Endodermal cell (in vitro differentiated cells): Measurements from ENCODE around the gene CCDC27. TPM values are rescaled to one million over a fixed set of nuclear protein-coding genes. Genes with fewer than 3 reads are reported as not detected.

ENCODE experiments used
- DNase-seq: peaks from one replicate; pipeline ENCODE4 v3.0.0-alpha.2; 2017
- H3K27ac ChIP-seq: 2 replicates; pipeline ENCODE4 v1.5.1; 2013; ENCODE audit warnings: mild to moderate bottlenecking, low read depth, low read length, moderate library complexity
- H3K27me3 ChIP-seq: 2 replicates; pipeline ENCODE4 v1.6.1; 2013; ENCODE audit warnings: mild to moderate bottlenecking, low read length, moderate library complexity; ENCODE audit not compliant: insufficient read depth, control insufficient read depth, poor library complexity, severe bottlenecking
- H3K36me3 ChIP-seq: 2 replicates; pipeline ENCODE4 v1.7.0; 2013; ENCODE audit warnings: mild to moderate bottlenecking, low read length, moderate library complexity; ENCODE audit not compliant: control insufficient read depth, insufficient read depth
- H3K4me1 ChIP-seq: one replicate; pipeline ENCODE4 v1.7.0; 2013; ENCODE audit warnings: low read length; ENCODE audit not compliant: control insufficient read depth, insufficient read depth
- H3K4me3 ChIP-seq: 2 replicates; pipeline ENCODE4 v1.5.1; 2013; ENCODE audit warnings: mild to moderate bottlenecking, low read length, moderate library complexity
- H3K9ac ChIP-seq: 2 replicates; pipeline ENCODE4 v1.6.1; 2013; ENCODE audit warnings: mild to moderate bottlenecking, low read length, moderate library complexity; ENCODE audit not compliant: poor library complexity, severe bottlenecking; ENCODE audit errors: extremely low read depth
- H3K9me3 ChIP-seq: 2 replicates; pipeline ENCODE4 v1.6.1; 2013; ENCODE audit warnings: mild to moderate bottlenecking, low read length, moderate library complexity; ENCODE audit not compliant: control insufficient read depth
- H3K27ac Mint-ChIP-seq: 2 replicates; pipeline ENCODE4 v1.8.0; 2020; ENCODE audit warnings: mixed read lengths
- H3K27me3 Mint-ChIP-seq: 2 replicates; pipeline ENCODE4 v1.8.0; 2021; ENCODE audit warnings: mild to moderate bottlenecking, mixed read lengths; ENCODE audit not compliant: insufficient read depth
- H3K36me3 Mint-ChIP-seq: 2 replicates; pipeline ENCODE4 v1.8.0; 2020; ENCODE audit warnings: low read depth, mixed read lengths
- H3K4me1 Mint-ChIP-seq: 2 replicates; pipeline ENCODE4 v1.8.0; 2020; ENCODE audit warnings: mixed read lengths
- H3K4me3 Mint-ChIP-seq: 2 replicates; pipeline ENCODE4 v1.8.0; 2020; ENCODE audit warnings: mild to moderate bottlenecking, moderate library complexity, mixed read lengths
- H3K9me3 Mint-ChIP-seq: 2 replicates; pipeline ENCODE4 v1.8.0; 2020; ENCODE audit warnings: mild to moderate bottlenecking, mixed read lengths
- WGBS, 2 experiments: methylation state at CpG; one replicate each; pipeline versions ENCODE4 v1.1.5 to v1.1.7; 2013; ENCODE audit warnings: missing lambda C conversion rate in 2 of 2, mixed read lengths in 1 of 2; ENCODE audit not compliant: insufficient coverage in 1 of 2, insufficient read length in 1 of 2; 5-methylcytosine and 5-hydroxymethylcytosine counted together
- total RNA-seq, 2 donors: library from RNA; stranded (reverse); fragmentation: NEBNext Ultra II Directional in 1 of 2; extraction: Animal tissue kit (Norgen Biotek cat#: 25700) in 1 of 2; gene quantifications; 2 replicates in 1 of 2; 3 replicates in 1 of 2; pipeline ENCODE4 v1.2.1, GENCODE V29; 2021
- TF ChIP-seq, protein P1 (sequence below): fragments of 200-600 bp; sonication (generic); conservative IDR thresholded peaks from 2 replicates; pipeline ENCODE4 v1.5.0; 2021; ENCODE audit warnings: antibody characterized with exemption, mild to moderate bottlenecking

The CCDC27 gene
- total RNA-seq, 2 donors from 2014 or later: not detected

- Mint-ChIP-seq H3K36me3 (peaks cover 19% of the 10 kb centered on the region), H3K27ac (no peak overlapping the region), H3K9me3 (no peaks in the 10 kb centered on the region), H3K4me3 (no peak overlapping the region), H3K27me3 (no peaks in the 10 kb centered on the region), H3K4me1 (no peaks in the 10 kb centered on the region)
- peaks cover 28% of the 10 kb centered on the region for H3K36me3 ChIP-seq
- no peak overlapping the region for H3K4me3 ChIP-seq
- H3K9me3 ChIP-seq: no peaks in the 10 kb centered on the region
- no peaks in the 10 kb centered on the region for H3K4me1 ChIP-seq
- 92 to 95% methylated on average over 16 of the region's 16 CpGs for WGBS, 2 experiments
- TF ChIP-seq, protein P1, sequence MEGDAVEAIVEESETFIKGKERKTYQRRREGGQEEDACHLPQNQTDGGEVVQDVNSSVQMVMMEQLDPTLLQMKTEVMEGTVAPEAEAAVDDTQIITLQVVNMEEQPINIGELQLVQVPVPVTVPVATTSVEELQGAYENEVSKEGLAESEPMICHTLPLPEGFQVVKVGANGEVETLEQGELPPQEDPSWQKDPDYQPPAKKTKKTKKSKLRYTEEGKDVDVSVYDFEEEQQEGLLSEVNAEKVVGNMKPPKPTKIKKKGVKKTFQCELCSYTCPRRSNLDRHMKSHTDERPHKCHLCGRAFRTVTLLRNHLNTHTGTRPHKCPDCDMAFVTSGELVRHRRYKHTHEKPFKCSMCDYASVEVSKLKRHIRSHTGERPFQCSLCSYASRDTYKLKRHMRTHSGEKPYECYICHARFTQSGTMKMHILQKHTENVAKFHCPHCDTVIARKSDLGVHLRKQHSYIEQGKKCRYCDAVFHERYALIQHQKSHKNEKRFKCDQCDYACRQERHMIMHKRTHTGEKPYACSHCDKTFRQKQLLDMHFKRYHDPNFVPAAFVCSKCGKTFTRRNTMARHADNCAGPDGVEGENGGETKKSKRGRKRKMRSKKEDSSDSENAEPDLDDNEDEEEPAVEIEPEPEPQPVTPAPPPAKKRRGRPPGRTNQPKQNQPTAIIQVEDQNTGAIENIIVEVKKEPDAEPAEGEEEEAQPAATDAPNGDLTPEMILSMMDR: no peak
- no peak overlapping the region for H3K27ac ChIP-seq
- no peaks in the 10 kb centered on the region for H3K27me3 ChIP-seq
- H3K9ac ChIP-seq: no peak overlapping the region
- no peak for DNase-seq
Measured at GRCh38 chr1:3734602-3735001, 17.6 kb upstream of the CCDC27 start.

DNA sequence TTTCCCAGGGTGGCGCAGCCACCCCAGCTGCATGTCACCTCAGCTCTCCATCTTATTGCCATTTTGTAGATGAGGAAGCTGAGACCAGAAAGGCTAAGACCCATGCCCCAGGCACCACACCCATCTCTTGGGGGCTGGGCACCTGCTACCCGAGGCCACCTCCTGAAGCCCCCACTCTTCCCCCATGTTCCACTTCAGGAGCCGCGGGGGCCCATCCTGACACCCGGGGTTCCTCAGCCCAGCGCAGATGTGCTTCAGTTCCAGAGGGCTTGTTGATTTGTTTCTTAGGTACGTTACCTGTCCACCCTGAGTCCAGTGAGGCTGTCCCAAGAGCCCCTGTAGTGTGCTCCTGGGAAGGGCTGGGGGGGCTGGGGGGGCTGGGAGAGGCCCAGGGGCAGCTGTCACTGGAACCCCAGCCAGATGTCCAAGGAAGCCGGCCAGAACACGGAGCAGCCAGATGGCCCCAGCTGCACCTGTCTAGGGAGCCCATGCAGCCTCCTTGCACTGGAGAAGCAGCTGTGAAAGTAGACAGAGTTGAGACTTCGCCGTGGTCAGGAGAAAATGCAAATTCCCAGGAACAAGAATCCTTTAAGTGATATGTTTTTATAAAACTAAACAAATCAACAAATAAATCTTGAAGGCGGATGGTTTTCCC is 17.1 kb upstream of the CCDC27 start:
- H3K36me3 Mint-ChIP-seq: peaks cover 19% of the 10 kb centered on the region
- 93 to 100% methylated on average over 3 to 12 of the region's 12 CpGs for WGBS, 2 experiments
- Histone ChIP-seq H3K36me3 (peaks cover 33% of the 10 kb centered on the region), H3K4me1 (no peaks in the 10 kb centered on the region), H3K27ac (no peak overlapping the region), H3K27me3 (no peaks in the 10 kb centered on the region), H3K4me3 (no peak overlapping the region), H3K9me3 (peaks cover 4% of the 10 kb centered on the region), H3K9ac (no peak overlapping the region)
- no peak overlapping the region for H3K27ac Mint-ChIP-seq
- no peaks in the 10 kb centered on the region for H3K9me3 Mint-ChIP-seq
- no peak for DNase-seq
- no peak overlapping the region for H3K4me3 Mint-ChIP-seq
- H3K27me3 Mint-ChIP-seq: no peaks in the 10 kb centered on the region
- no peaks in the 10 kb centered on the region for H3K4me1 Mint-ChIP-seq
- TF ChIP-seq, protein P1: no peak

- Histone ChIP-seq H3K27me3 (no peaks in the 10 kb centered on the region), H3K27ac (no peak overlapping the region), H3K9me3 (peaks cover 9% of the 10 kb centered on the region), H3K4me1 (no peaks in the 10 kb centered on the region), H3K36me3 (peaks cover 38% of the 10 kb centered on the region), H3K9ac (no peak overlapping the region), H3K4me3 (no peak overlapping the region)
- H3K9me3 Mint-ChIP-seq: no peaks in the 10 kb centered on the region
- no peak overlapping the region for H3K4me3 Mint-ChIP-seq
- no peak overlapping the region for H3K27ac Mint-ChIP-seq
- no peaks in the 10 kb centered on the region for H3K27me3 Mint-ChIP-seq
- WGBS, 2 experiments: 92 to 100% methylated on average over 9 to 13 of the region's 13 CpGs
- H3K4me1 Mint-ChIP-seq: no peaks in the 10 kb centered on the region
- peaks cover 20% of the 10 kb centered on the region for H3K36me3 Mint-ChIP-seq
- TF ChIP-seq, protein P1: no peak
- DNase-seq: no peak
Measured at GRCh38 chr1:3735688-3736087, 16.6 kb upstream of the CCDC27 start.
